Liver (tissue), 3 donors: Measurements from ENCODE around the gene DMTF1.

ENCODE experiments used
- ATF3 ChIP-seq: IDR thresholded peaks from 2 replicates; pipeline ENCODE4 v1.6.1; 2016; ENCODE audit warnings: antibody characterized with exemption
- CTCF ChIP-seq: fragments of 150-350 bp; IDR thresholded peaks from 2 replicates; pipeline ENCODE4 v1.5.1; 2017; ENCODE audit warnings: improper control_type of control experiment, low read depth, low read length; ENCODE audit not compliant: missing input control
- GABPA ChIP-seq, 2 donors: IDR thresholded peaks in 1 of 2; conservative IDR thresholded peaks in 1 of 2; 2 replicates each; pipeline ENCODE4 v1.6.1; 2016; ENCODE audit warnings: antibody characterized with exemption in 2 of 2, mild to moderate bottlenecking in 1 of 2, moderate library complexity in 1 of 2
- JUND ChIP-seq, 2 donors: IDR thresholded peaks; 2 replicates each; pipeline ENCODE4 v1.6.1; 2016; ENCODE audit warnings: antibody characterized with exemption in 2 of 2
- RXRA ChIP-seq, 2 donors: IDR thresholded peaks; 2 replicates each; pipeline ENCODE4 v1.6.1; 2017 to 2018; ENCODE audit warnings: antibody characterized with exemption in 2 of 2, mild to moderate bottlenecking in 1 of 2
- SP1 ChIP-seq: IDR thresholded peaks from 2 replicates; pipeline ENCODE4 v1.6.1; 2018; ENCODE audit warnings: antibody characterized with exemption, mild to moderate bottlenecking
- TAF1 ChIP-seq: conservative IDR thresholded peaks from 2 replicates; pipeline ENCODE4 v1.6.1; 2016; ENCODE audit warnings: antibody characterized with exemption, mild to moderate bottlenecking
- YY1 ChIP-seq: IDR thresholded peaks from 2 replicates; pipeline ENCODE4 v1.6.1; 2016; ENCODE audit warnings: antibody characterized with exemption, mild to moderate bottlenecking
- ZBTB33 ChIP-seq: IDR thresholded peaks from 2 replicates; pipeline ENCODE4 v1.6.1; 2016; ENCODE audit warnings: antibody characterized with exemption
- donor health status: healthy.
- donor health status: healthy.

GRCh38 chr7:87234949-87235348 lies 82.7 kb downstream of the DMTF1 start:
- no peak for TF ChIP-seq CTCF
- TF ChIP-seq SP1 = no peak
- TF ChIP-seq TAF1 = no peak
- TF ChIP-seq YY1 = no peak
- no peak for TF ChIP-seq ATF3
- TF ChIP-seq GABPA (IDR thresholded peaks at IDR 0.05 in 1 of 2, conservative IDR thresholded peaks at IDR 0.05 in 1 of 2) = no peak
- no peak for TF ChIP-seq RXRA (IDR thresholded peaks at IDR 0.05)
- TF ChIP-seq ZBTB33 = no peak
- TF ChIP-seq JUND (IDR thresholded peaks at IDR 0.05) = no peak
